HEK293 (cell line): ENCODE results near the gene PDE2A.

Source experiments
- CTCF ChIA-PET: fragments of 350-600 bp; formaldehyde crosslinking; extraction: SDS; loops from one replicate; lab custom pipeline; 2021; ENCODE audit warnings: antibody characterized with exemption; lab: Yijun Ruan, JAX
- POLR2A ChIA-PET: fragments of 300-600 bp; formaldehyde crosslinking; extraction: SDS; loops from one replicate; lab custom pipeline; 2020; ENCODE audit warnings: antibody characterized with exemption, inconsistent platforms; lab: Yijun Ruan, JAX
- H3K27ac ChIP-seq: fragments of 200-500 bp; sonication (Bioruptor generic); 2 replicates; pipeline ENCODE4 v1.5.1; 2014; ENCODE audit warnings: low read depth, low read length, control low read depth, inconsistent platforms; ENCODE audit errors: extremely low read depth
- H3K36me3 ChIP-seq, 2 experiments: fragments of 200-500 bp in 1 of 2; sonication (Bioruptor generic) in 1 of 2; 1 replicate in 1 of 2; 2 replicates in 1 of 2; pipeline ENCODE4 v1.5.1; 2014 to 2017; ENCODE audit warnings: inconsistent platforms in 2 of 2, low read length in 2 of 2; ENCODE audit not compliant: control insufficient read depth in 2 of 2, insufficient read depth in 1 of 2
- H3K4me1 ChIP-seq: fragments of 200-500 bp; sonication (Bioruptor generic); 2 replicates; pipeline ENCODE4 v1.5.1; 2014; ENCODE audit warnings: mild to moderate bottlenecking, low read length, inconsistent platforms; ENCODE audit not compliant: control insufficient read depth, insufficient read depth
- H3K4me3 ChIP-seq: 2 replicates; pipeline ENCODE4 v1.5.1; 2011; ENCODE audit warnings: low read depth, mild to moderate bottlenecking, control low read depth, low read length, moderate library complexity
- H3K9me3 ChIP-seq: fragments of 200-500 bp; sonication (Bioruptor generic); 2 replicates; pipeline ENCODE4 v1.5.1; 2014; ENCODE audit warnings: low read depth, low read length, inconsistent platforms; ENCODE audit not compliant: control insufficient read depth, insufficient read depth
- GLIS1 ChIP-seq: fragments of 450-650 bp; formaldehyde crosslinking; IDR thresholded peaks from 2 replicates; pipeline ENCODE4 v1.5.1; 2016; ENCODE audit warnings: missing biosample characterization, missing genetic modification characterization
- HOXC10 ChIP-seq: sonication (generic); formaldehyde crosslinking; IDR thresholded peaks from 2 replicates; pipeline ENCODE4 v1.8.1; 2023; ENCODE audit warnings: mild to moderate bottlenecking, missing genetic modification reagents
- MEIS1 ChIP-seq: sonication (generic); formaldehyde crosslinking; IDR thresholded peaks from 2 replicates; pipeline ENCODE4 v1.8.1; 2022; ENCODE audit warnings: missing genetic modification reagents, mild to moderate bottlenecking, borderline replicate concordance
- RBAK ChIP-seq: fragments of 450-650 bp; formaldehyde crosslinking; IDR thresholded peaks from 2 replicates; pipeline ENCODE4 v1.5.1; 2016; ENCODE audit warnings: missing biosample characterization, missing genetic modification characterization
- SCRT1 ChIP-seq: fragments of 450-650 bp; formaldehyde crosslinking; IDR thresholded peaks from 2 replicates; pipeline ENCODE4 v1.5.1; 2016; ENCODE audit warnings: missing biosample characterization, missing genetic modification characterization, borderline replicate concordance
- ZNF114 ChIP-seq: fragments of 450-650 bp; formaldehyde crosslinking; IDR thresholded peaks from 2 replicates; pipeline ENCODE4 v1.5.0; 2017; ENCODE audit warnings: missing biosample characterization, missing genetic modification characterization
- ZNF16 ChIP-seq: fragments of 450-650 bp; formaldehyde crosslinking; IDR thresholded peaks from 2 replicates; pipeline ENCODE4 v1.5.1; 2016; ENCODE audit warnings: low read depth, missing biosample characterization, missing genetic modification characterization
- ZNF184 ChIP-seq: fragments of 450-650 bp; IDR thresholded peaks from 2 replicates; pipeline ENCODE4 v1.5.1; 2018; ENCODE audit warnings: missing biosample characterization, mild to moderate bottlenecking, missing genetic modification characterization
- ZNF274 ChIP-seq, 2 experiments: fragments of 200-500 bp in 1 of 2; fragments of 450-650 bp in 1 of 2; sonication (Bioruptor generic) in 1 of 2; formaldehyde crosslinking in 1 of 2; IDR thresholded peaks; 2 replicates each; pipeline versions ENCODE4 v1.5.1 to v1.6.1; 2014 to 2016; ENCODE audit warnings: borderline replicate concordance in 1 of 2, inconsistent platforms in 1 of 2, low read length in 1 of 2, missing biosample characterization in 1 of 2, missing genetic modification characterization in 1 of 2
- ZNF394 ChIP-seq: fragments of 450-650 bp; formaldehyde crosslinking; IDR thresholded peaks from 2 replicates; pipeline ENCODE4 v1.5.1; 2016; ENCODE audit warnings: missing biosample characterization, missing genetic modification characterization, mild to moderate bottlenecking, moderate library complexity, borderline replicate concordance
- ZNF596 ChIP-seq: fragments of 450-650 bp; IDR thresholded peaks from 2 replicates; pipeline ENCODE4 v1.5.0; 2018; ENCODE audit warnings: missing biosample characterization, mild to moderate bottlenecking, missing genetic modification characterization, moderate library complexity
- ZNF600 ChIP-seq: fragments of 450-650 bp; formaldehyde crosslinking; IDR thresholded peaks from 2 replicates; pipeline ENCODE4 v1.5.1; 2016; ENCODE audit warnings: missing biosample characterization, missing genetic modification characterization
- ZNF610 ChIP-seq: fragments of 450-650 bp; formaldehyde crosslinking; IDR thresholded peaks from 2 replicates; pipeline ENCODE4 v1.5.1; 2016; ENCODE audit warnings: missing biosample characterization, missing genetic modification characterization, borderline replicate concordance
- ZSCAN23 ChIP-seq: fragments of 450-650 bp; formaldehyde crosslinking; IDR thresholded peaks from 2 replicates; pipeline ENCODE4 v1.5.1; 2016; ENCODE audit warnings: missing biosample characterization, missing genetic modification characterization
- TF ChIP-seq, protein P1 (sequence below): fragments of 450-650 bp; formaldehyde crosslinking; IDR thresholded peaks from 2 replicates; pipeline ENCODE4 v1.5.1; 2016; ENCODE audit warnings: missing biosample characterization, missing genetic modification characterization
- TF ChIP-seq, protein P2 (sequence below): fragments of 450-650 bp; formaldehyde crosslinking; IDR thresholded peaks from 2 replicates; pipeline ENCODE4 v1.5.1; 2016; ENCODE audit warnings: missing biosample characterization, missing genetic modification characterization
- TF ChIP-seq, protein P3 (sequence below): fragments of 450-650 bp; formaldehyde crosslinking; IDR thresholded peaks from 2 replicates; pipeline ENCODE4 v1.5.1; 2017; ENCODE audit warnings: missing biosample characterization, mild to moderate bottlenecking, missing genetic modification characterization, moderate library complexity

The PDE2A gene

DNA sequence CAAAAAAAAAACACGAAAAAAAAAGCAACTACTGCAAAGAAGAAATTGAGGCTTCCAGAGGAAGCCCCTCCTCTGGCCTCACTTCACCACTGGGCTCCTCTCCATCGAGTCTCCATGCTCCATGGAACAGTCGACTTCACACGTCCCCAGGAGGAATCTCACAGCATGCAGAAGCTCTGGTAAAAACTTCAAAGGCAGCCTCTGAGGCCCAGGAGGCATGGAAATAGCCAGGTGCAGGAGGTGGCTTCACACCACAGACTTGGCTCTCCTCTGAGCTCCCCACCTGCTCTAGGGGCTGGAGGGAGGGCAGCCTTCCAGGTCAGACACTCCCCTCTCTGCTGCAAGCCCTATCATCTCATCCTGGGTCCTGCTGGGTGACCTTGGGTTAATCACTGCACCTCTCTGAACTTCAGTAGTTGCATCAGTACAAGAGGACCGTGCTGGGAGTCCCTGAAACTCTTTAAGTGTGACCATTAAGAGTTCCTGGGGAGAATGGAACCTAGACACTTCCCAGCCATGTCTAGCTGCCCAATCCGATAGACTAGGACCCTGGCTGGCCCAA is 8.2 kb downstream of the PDE2A start:
- Histone ChIP-seq H3K27ac (no peak overlapping the region), H3K9me3 (no peaks in the 10 kb centered on the region), H3K4me3 (no peak overlapping the region), H3K36me3 (no peaks in the 10 kb centered on the region), H3K4me1 (no peaks in the 10 kb centered on the region)
- ChIA-PET POLR2A (no interaction called here), CTCF (interaction anchor here (0.7 to 0.8 kb wide), 3 partner anchors 11 to 36 kb away, joined by 3 to 6 read pairs (median 3); no protein-coding TSS in a partner anchor)
- TF ChIP-seq ZNF184, result no peak
- no peak for TF ChIP-seq ZNF610
- TF ChIP-seq HOXC10 (CRISPR knock-in tag), result no peak
- TF ChIP-seq, protein P1, sequence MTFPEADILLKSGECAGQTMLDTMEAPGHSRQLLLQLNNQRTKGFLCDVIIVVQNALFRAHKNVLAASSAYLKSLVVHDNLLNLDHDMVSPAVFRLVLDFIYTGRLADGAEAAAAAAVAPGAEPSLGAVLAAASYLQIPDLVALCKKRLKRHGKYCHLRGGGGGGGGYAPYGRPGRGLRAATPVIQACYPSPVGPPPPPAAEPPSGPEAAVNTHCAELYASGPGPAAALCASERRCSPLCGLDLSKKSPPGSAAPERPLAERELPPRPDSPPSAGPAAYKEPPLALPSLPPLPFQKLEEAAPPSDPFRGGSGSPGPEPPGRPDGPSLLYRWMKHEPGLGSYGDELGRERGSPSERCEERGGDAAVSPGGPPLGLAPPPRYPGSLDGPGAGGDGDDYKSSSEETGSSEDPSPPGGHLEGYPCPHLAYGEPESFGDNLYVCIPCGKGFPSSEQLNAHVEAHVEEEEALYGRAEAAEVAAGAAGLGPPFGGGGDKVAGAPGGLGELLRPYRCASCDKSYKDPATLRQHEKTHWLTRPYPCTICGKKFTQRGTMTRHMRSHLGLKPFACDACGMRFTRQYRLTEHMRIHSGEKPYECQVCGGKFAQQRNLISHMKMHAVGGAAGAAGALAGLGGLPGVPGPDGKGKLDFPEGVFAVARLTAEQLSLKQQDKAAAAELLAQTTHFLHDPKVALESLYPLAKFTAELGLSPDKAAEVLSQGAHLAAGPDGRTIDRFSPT (tag by site-specific recombination), result no peak
- TF ChIP-seq, protein P2, sequence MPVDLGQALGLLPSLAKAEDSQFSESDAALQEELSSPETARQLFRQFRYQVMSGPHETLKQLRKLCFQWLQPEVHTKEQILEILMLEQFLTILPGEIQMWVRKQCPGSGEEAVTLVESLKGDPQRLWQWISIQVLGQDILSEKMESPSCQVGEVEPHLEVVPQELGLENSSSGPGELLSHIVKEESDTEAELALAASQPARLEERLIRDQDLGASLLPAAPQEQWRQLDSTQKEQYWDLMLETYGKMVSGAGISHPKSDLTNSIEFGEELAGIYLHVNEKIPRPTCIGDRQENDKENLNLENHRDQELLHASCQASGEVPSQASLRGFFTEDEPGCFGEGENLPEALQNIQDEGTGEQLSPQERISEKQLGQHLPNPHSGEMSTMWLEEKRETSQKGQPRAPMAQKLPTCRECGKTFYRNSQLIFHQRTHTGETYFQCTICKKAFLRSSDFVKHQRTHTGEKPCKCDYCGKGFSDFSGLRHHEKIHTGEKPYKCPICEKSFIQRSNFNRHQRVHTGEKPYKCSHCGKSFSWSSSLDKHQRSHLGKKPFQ (tag by site-specific recombination), result no peak
- TF ChIP-seq ZSCAN23, result no peak
- TF ChIP-seq SCRT1 (tag by site-specific recombination), result no peak
- TF ChIP-seq RBAK (tag by site-specific recombination), result no peak
- TF ChIP-seq ZNF274 (IDR thresholded peaks at IDR 0.05; ENCODE audit: low read length), result no peak
- TF ChIP-seq ZNF274 (tag by site-specific recombination; IDR thresholded peaks at IDR 0.05; ENCODE audit: borderline replicate concordance), result no peak
- no peak for TF ChIP-seq ZNF114 (tag by site-specific recombination)
- TF ChIP-seq MEIS1 (CRISPR knock-in tag), result no peak
- TF ChIP-seq, protein P3, sequence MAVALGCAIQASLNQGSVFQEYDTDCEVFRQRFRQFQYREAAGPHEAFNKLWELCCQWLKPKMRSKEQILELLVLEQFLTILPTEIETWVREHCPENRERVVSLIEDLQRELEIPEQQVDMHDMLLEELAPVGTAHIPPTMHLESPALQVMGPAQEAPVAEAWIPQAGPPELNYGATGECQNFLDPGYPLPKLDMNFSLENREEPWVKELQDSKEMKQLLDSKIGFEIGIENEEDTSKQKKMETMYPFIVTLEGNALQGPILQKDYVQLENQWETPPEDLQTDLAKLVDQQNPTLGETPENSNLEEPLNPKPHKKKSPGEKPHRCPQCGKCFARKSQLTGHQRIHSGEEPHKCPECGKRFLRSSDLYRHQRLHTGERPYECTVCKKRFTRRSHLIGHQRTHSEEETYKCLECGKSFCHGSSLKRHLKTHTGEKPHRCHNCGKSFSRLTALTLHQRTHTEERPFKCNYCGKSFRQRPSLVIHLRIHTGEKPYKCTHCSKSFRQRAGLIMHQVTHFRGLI (tag by site-specific recombination), result no peak
- no peak for TF ChIP-seq ZNF596 (tag by site-specific recombination)

DNA sequence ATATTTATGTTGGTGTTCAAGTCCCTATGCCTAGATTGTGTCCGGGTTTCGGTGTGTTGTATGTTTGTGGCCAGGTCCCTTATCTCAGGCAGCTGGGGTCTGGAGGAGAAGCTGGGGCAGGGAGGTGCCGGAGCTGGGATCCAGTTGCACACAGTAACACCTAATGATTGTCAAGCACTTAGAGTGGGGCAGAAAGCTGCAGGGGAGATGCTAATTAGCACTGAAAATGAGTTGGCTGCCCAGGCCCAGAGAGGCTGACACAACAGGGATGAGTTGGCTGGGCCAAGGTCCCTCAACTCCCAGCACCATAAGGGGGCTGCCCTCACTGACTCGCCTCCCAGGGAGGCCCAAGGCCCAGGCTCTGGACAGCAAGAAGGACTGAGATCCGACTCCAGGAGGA is 12.2 kb downstream of the PDE2A start:
- no peaks in the 10 kb centered on the region for H3K9me3 ChIP-seq
- no peaks in the 10 kb centered on the region for H3K36me3 ChIP-seq
- H3K4me1 ChIP-seq, result no peaks in the 10 kb centered on the region
- ChIA-PET POLR2A (no interaction called here), CTCF (interaction anchor here (0.7 kb wide), 1 partner anchor 1158 kb away, joined by 3 read pairs; no protein-coding TSS in a partner anchor)
- no peak overlapping the region for H3K27ac ChIP-seq
- H3K4me3 ChIP-seq, result no peak overlapping the region
- TF ChIP-seq ZNF394 (tag by site-specific recombination), result 0 out of 2 replicates have a peak, but pooled peaks have one; percentile 16
- 0 out of 2 replicates have a peak, but pooled peaks have one; percentile 1 for TF ChIP-seq ZNF600 (tag by site-specific recombination)
- TF ChIP-seq ZNF16 (tag by site-specific recombination), result no peak
- TF ChIP-seq GLIS1 (tag by site-specific recombination), result peak; percentile 79
- TF ChIP-seq, all 188 proteins: peak for 3
